ENCODE data around the gene RNF150.

DNA sequence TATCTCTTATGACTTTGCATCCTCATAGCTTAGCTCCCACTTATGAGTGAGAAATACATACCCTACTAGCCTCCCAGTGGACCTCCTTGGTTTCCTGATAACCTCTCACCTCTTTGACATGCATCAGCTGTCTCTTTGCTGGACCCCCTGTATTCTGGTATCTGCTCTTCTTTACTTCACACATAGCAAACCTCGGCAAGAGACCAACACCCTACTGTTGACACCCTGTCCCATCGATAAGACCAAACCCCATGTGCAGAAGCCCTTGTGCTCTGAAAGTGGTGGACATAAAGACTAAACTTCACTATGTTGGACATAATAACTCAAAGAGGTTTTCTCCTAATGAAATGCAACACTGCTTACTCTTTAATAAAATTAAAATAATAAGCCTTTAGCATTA is 75.7 kb downstream of the RNF150 start:
- TF ChIP-seq MAFK (IDR thresholded peaks at IDR 0.05; ENCODE audit: low read depth, low read length) (no peak), CEBPB (IDR thresholded peaks at IDR 0.05; ENCODE audit: low read depth, low read length) (no peak)
